Measurements from ENCODE around the gene PSEN2.

Gene PSEN2

DNA sequence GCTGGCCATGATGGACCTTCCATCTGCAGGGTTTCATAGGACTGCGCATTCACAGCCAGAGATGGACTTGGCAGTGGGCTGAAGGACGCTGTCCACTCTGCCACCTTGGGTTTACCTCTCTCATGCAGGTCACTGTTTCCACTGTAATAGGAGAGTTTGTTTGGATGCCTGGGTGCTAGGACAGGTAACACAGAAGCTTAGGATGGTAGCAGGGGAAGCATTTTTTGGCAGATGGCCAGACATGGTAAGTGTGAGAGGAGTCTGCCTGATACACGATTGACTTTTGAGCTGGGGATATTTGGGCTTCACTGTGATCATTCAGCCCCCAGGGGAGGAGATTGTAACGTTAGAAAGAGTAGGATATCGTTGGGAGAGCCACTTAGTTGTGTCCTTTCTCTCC lies 11.8 kb downstream of the PSEN2 start:
- Histone ChIP-seq H3K27ac (ENCODE audit: low read depth, low read length, poor library complexity, severe bottlenecking) (peak overlapping the region; percentile 79), H3K9me3 (ENCODE audit: low read length) (no peaks in the 10 kb centered on the region), H3K36me3 (ENCODE audit: insufficient read depth, low read length) (no peaks in the 10 kb centered on the region), H3K4me1 (ENCODE audit: insufficient read depth, low read length, severe bottlenecking) (peaks cover 28% of the 10 kb centered on the region), H3F3A (ENCODE audit: insufficient read depth, low read length) (no peaks in the 10 kb centered on the region), H4K20me1 (ENCODE audit: insufficient read depth, low read length) (no peaks in the 10 kb centered on the region), H3K4me3 (ENCODE audit: low read depth, low read length, poor library complexity, severe bottlenecking) (peak overlapping the region; percentile 32), H3K9ac (ENCODE audit: low read length) (peak overlapping the region; percentile 12; the same call in 1 of the 2 replicates), H3K79me2 (ENCODE audit: insufficient read depth, low read length) (no peaks in the 10 kb centered on the region), H3K4me2 (ENCODE audit: low read length) (peak overlapping the region; percentile 51), H3K9me2 (ENCODE audit: low read depth, low read length) (no peaks in the 10 kb centered on the region), H3K27me3 (ENCODE audit: insufficient read depth, low read length) (no peaks in the 10 kb centered on the region), H2AFZ (ENCODE audit: low read length) (0 out of 2 replicates have a peak overlapping the region, but pooled peaks have one; percentile 12)
- TF ChIP-seq EZH2 (IDR thresholded peaks at IDR 0.05; ENCODE audit: borderline replicate concordance, low read length): no peak
- TF ChIP-seq, protein P1, sequence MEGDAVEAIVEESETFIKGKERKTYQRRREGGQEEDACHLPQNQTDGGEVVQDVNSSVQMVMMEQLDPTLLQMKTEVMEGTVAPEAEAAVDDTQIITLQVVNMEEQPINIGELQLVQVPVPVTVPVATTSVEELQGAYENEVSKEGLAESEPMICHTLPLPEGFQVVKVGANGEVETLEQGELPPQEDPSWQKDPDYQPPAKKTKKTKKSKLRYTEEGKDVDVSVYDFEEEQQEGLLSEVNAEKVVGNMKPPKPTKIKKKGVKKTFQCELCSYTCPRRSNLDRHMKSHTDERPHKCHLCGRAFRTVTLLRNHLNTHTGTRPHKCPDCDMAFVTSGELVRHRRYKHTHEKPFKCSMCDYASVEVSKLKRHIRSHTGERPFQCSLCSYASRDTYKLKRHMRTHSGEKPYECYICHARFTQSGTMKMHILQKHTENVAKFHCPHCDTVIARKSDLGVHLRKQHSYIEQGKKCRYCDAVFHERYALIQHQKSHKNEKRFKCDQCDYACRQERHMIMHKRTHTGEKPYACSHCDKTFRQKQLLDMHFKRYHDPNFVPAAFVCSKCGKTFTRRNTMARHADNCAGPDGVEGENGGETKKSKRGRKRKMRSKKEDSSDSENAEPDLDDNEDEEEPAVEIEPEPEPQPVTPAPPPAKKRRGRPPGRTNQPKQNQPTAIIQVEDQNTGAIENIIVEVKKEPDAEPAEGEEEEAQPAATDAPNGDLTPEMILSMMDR (IDR thresholded peaks at IDR 0.05; ENCODE audit: low read length): no peak

- no peak for TF ChIP-seq EZH2 (IDR thresholded peaks at IDR 0.05; ENCODE audit: borderline replicate concordance, low read length)
- TF ChIP-seq, protein P1 (IDR thresholded peaks at IDR 0.05; ENCODE audit: low read length): no peak
- Histone ChIP-seq H3F3A (ENCODE audit: insufficient read depth, low read length) (no peaks in the 10 kb centered on the region), H3K27ac (ENCODE audit: low read depth, low read length, poor library complexity, severe bottlenecking) (peak overlapping the region; percentile 79), H3K79me2 (ENCODE audit: insufficient read depth, low read length) (no peaks in the 10 kb centered on the region), H3K4me1 (ENCODE audit: insufficient read depth, low read length, severe bottlenecking) (peaks cover 28% of the 10 kb centered on the region), H3K9me3 (ENCODE audit: low read length) (no peaks in the 10 kb centered on the region), H2AFZ (ENCODE audit: low read length) (0 out of 2 replicates have a peak overlapping the region, but pooled peaks have one; percentile 12), H3K4me2 (ENCODE audit: low read length) (peak overlapping the region; percentile 51), H3K9me2 (ENCODE audit: low read depth, low read length) (no peaks in the 10 kb centered on the region), H4K20me1 (ENCODE audit: insufficient read depth, low read length) (no peaks in the 10 kb centered on the region), H3K36me3 (ENCODE audit: insufficient read depth, low read length) (no peaks in the 10 kb centered on the region), H3K4me3 (ENCODE audit: low read depth, low read length, poor library complexity, severe bottlenecking) (peak overlapping the region; percentile 32), H3K9ac (ENCODE audit: low read length) (peak overlapping the region; percentile 12), H3K27me3 (ENCODE audit: insufficient read depth, low read length) (no peaks in the 10 kb centered on the region)
Measured at GRCh38 chr1:226882631-226883409, 12.4 kb downstream of the PSEN2 start.

DNA sequence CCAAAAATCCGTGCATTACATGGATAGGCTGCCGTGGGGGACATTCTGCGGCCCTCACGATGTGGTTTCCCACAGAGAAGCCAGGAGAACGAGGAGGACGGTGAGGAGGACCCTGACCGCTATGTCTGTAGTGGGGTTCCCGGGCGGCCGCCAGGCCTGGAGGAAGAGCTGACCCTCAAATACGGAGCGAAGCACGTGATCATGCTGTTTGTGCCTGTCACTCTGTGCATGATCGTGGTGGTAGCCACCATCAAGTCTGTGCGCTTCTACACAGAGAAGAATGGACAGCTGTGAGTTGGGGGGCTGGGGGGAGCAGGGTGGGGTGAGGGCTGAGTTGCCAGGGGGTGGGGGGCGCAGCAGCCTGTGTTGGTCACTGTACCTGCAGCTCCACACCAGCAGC lies 13.2 kb downstream of the PSEN2 start:
- H3K27ac ChIP-seq (ENCODE audit: low read depth, low read length, poor library complexity, severe bottlenecking): peak overlapping the region; percentile 79
- peak overlapping the region; percentile 51; the same call in 1 of the 2 replicates for H3K4me2 ChIP-seq (ENCODE audit: low read length)
- H3K4me3 ChIP-seq (ENCODE audit: low read depth, low read length, poor library complexity, severe bottlenecking): no peak overlapping the region
- no peaks in the 10 kb centered on the region for H3K9me3 ChIP-seq (ENCODE audit: low read length)
- peaks cover 28% of the 10 kb centered on the region for H3K4me1 ChIP-seq (ENCODE audit: insufficient read depth, low read length, severe bottlenecking)
- no peak overlapping the region for H2AFZ ChIP-seq (ENCODE audit: low read length)
- 0 out of 2 replicates have a peak, but pooled peaks cover 2% of the 10 kb centered on the region for H3K27me3 ChIP-seq (ENCODE audit: insufficient read depth, low read length)
- no peaks in the 10 kb centered on the region for H3K9me2 ChIP-seq (ENCODE audit: low read depth, low read length)
- TF ChIP-seq EZH2 (IDR thresholded peaks at IDR 0.05; ENCODE audit: borderline replicate concordance, low read length): no peak
- TF ChIP-seq, protein P1 (IDR thresholded peaks at IDR 0.05; ENCODE audit: low read length): no peak
- H3K36me3 ChIP-seq (ENCODE audit: insufficient read depth, low read length): no peaks in the 10 kb centered on the region
- no peak overlapping the region for H3K9ac ChIP-seq (ENCODE audit: low read length)
- no peaks in the 10 kb centered on the region for H3K79me2 ChIP-seq (ENCODE audit: insufficient read depth, low read length)
- no peaks in the 10 kb centered on the region for H3F3A ChIP-seq (ENCODE audit: insufficient read depth, low read length)
- H4K20me1 ChIP-seq (ENCODE audit: insufficient read depth, low read length): no peaks in the 10 kb centered on the region
